SK-N-SH (cell line): ENCODE data around the gene ICE1.

ENCODE experiments used
- CHD2 ChIP-seq: fragments of 150-350 bp; IDR thresholded peaks from 2 replicates; pipeline ENCODE4 v1.6.1; 2018; ENCODE audit warnings: low read length; ENCODE audit not compliant: partially characterized antibody
- CTCF ChIP-seq: fragments of 200-600 bp; sonication (generic); IDR thresholded peaks from 2 replicates; pipeline ENCODE4 v1.6.1; 2017; ENCODE audit warnings: antibody characterized with exemption, mild to moderate bottlenecking, moderate library complexity
- ELF1 ChIP-seq: IDR thresholded peaks from 2 replicates; pipeline ENCODE4 v1.4.0; 2012
- EZH2phosphoT487 ChIP-seq: fragments of 200-600 bp; sonication (generic); IDR thresholded peaks from 2 replicates; pipeline ENCODE4 v1.6.1; 2017; ENCODE audit warnings: low read depth, mixed run types, mild to moderate bottlenecking, antibody characterized with exemption, moderate library complexity, borderline replicate concordance
- MXI1 ChIP-seq: IDR thresholded peaks from 2 replicates; pipeline ENCODE4 v1.6.1; 2012; ENCODE audit warnings: mild to moderate bottlenecking, low read depth, low read length, improper control_type of control experiment
- NRF1 ChIP-seq: IDR thresholded peaks from 2 replicates; pipeline ENCODE4 v1.6.1; 2012; ENCODE audit warnings: low read depth, mild to moderate bottlenecking, low read length
- RCOR1 ChIP-seq: fragments of 150-350 bp; IDR thresholded peaks from 2 replicates; pipeline ENCODE4 v1.6.1; 2017; ENCODE audit warnings: antibody characterized with exemption, low read length
- RFX5 ChIP-seq: IDR thresholded peaks from 2 replicates; pipeline ENCODE4 v1.6.1; 2012; ENCODE audit warnings: mild to moderate bottlenecking, improper control_type of control experiment, low read length
- RXRA ChIP-seq: IDR thresholded peaks from 2 replicates; pipeline ENCODE4 v1.4.0; 2012; ENCODE audit warnings: low read depth, mild to moderate bottlenecking, borderline replicate concordance
- TAF1 ChIP-seq: IDR thresholded peaks from 2 replicates; pipeline ENCODE4 v1.6.1; 2012; ENCODE audit warnings: low read depth, mild to moderate bottlenecking, low read length, moderate library complexity, borderline replicate concordance
- TF ChIP-seq, protein P1 (sequence below): IDR thresholded peaks from 2 replicates; pipeline ENCODE4 v1.4.0; 2012; ENCODE audit warnings: low read depth, borderline replicate concordance
- TF ChIP-seq, protein P2 (sequence below): IDR thresholded peaks from 2 replicates; pipeline ENCODE4 v1.6.1; 2012; ENCODE audit warnings: mild to moderate bottlenecking, low read depth, low read length, moderate library complexity

DNA sequence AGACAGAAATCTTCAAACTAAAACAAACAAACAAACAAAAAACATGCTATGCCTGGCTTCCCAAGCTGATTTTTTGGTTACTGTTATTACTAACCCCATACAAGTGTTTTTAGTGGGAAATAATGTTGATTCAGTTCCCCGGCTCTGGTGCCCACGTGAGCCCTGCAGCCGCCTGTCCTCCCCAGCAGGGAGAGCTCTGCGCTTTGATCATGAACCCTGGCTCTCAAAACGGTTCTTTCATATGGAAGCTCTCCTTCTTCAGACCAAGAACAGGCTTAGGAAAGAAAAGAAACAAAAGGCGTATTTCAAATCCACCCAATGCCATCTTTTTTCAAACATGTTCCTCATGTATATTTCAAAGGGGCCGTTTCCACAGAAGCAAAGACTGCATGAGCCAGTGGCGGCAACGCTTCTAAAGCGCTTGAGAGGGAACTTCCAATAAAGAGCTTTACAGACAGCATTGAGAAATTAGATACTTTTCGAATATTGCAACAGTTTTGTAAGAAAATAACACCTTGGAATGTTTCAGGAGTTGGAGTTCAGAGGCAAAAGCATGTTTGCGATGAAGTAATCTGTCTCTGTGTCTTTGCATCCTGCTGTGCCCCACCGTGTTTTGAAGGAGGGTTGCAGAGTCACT lies 74.8 kb downstream of the ICE1 start:
- TF ChIP-seq CHD2 (no peak), ELF1 (no peak), RCOR1 (no peak), CTCF (peak; percentile 67), EZH2phosphoT487 (no peak), RFX5 (no peak), MXI1 (peak; percentile 52; the same call in 1 of the 2 replicates), NRF1 (no peak), RXRA (no peak), TAF1 (no peak)
- TF ChIP-seq, protein P1, sequence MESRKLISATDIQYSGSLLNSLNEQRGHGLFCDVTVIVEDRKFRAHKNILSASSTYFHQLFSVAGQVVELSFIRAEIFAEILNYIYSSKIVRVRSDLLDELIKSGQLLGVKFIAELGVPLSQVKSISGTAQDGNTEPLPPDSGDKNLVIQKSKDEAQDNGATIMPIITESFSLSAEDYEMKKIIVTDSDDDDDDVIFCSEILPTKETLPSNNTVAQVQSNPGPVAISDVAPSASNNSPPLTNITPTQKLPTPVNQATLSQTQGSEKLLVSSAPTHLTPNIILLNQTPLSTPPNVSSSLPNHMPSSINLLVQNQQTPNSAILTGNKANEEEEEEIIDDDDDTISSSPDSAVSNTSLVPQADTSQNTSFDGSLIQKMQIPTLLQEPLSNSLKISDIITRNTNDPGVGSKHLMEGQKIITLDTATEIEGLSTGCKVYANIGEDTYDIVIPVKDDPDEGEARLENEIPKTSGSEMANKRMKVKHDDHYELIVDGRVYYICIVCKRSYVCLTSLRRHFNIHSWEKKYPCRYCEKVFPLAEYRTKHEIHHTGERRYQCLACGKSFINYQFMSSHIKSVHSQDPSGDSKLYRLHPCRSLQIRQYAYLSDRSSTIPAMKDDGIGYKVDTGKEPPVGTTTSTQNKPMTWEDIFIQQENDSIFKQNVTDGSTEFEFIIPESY: no peak
- TF ChIP-seq, protein P2, sequence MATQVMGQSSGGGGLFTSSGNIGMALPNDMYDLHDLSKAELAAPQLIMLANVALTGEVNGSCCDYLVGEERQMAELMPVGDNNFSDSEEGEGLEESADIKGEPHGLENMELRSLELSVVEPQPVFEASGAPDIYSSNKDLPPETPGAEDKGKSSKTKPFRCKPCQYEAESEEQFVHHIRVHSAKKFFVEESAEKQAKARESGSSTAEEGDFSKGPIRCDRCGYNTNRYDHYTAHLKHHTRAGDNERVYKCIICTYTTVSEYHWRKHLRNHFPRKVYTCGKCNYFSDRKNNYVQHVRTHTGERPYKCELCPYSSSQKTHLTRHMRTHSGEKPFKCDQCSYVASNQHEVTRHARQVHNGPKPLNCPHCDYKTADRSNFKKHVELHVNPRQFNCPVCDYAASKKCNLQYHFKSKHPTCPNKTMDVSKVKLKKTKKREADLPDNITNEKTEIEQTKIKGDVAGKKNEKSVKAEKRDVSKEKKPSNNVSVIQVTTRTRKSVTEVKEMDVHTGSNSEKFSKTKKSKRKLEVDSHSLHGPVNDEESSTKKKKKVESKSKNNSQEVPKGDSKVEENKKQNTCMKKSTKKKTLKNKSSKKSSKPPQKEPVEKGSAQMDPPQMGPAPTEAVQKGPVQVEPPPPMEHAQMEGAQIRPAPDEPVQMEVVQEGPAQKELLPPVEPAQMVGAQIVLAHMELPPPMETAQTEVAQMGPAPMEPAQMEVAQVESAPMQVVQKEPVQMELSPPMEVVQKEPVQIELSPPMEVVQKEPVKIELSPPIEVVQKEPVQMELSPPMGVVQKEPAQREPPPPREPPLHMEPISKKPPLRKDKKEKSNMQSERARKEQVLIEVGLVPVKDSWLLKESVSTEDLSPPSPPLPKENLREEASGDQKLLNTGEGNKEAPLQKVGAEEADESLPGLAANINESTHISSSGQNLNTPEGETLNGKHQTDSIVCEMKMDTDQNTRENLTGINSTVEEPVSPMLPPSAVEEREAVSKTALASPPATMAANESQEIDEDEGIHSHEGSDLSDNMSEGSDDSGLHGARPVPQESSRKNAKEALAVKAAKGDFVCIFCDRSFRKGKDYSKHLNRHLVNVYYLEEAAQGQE: no peak
